ENCODE data around the gene STIM1.

GRCh38 chr11:3896644-3897043, 41.2 kb downstream of the STIM1 start:
- TF ChIP-seq CTCF (IDR thresholded peaks at IDR 0.05; ENCODE audit: borderline replicate concordance, extremely low read depth, low read length, poor library complexity, severe bottlenecking) (no peak), EZH2 (IDR thresholded peaks at IDR 0.05; ENCODE audit: borderline replicate concordance, low read depth, low read length, severe bottlenecking) (no peak)

Measured in DND-41 (cell line).